Mucosa of descending colon (tissue), 3 donors: ENCODE measurements around the gene ARHGAP21. TPM values are rescaled to one million over a fixed set of nuclear protein-coding genes. Genes with fewer than 3 reads are reported as not detected.

ENCODE experiments used
- ATAC-seq: fragments of 200-7000 bp; cut with Tn5 transposase; one replicate; pipeline ENCODE4 v1.9.1; 2020; ENCODE audit warnings: mild to moderate bottlenecking, moderate library complexity
- DNase-seq, 3 donors: peaks; one replicate each; pipeline ENCODE4 v3.0.0-alpha.2; 2020
- H3K36me3 ChIP-seq: fragments of 200-600 bp; one replicate; pipeline ENCODE4 v1.8.0; 2021; ENCODE audit warnings: low read depth, mild to moderate bottlenecking
- H3K4me1 ChIP-seq: fragments of 200-600 bp; one replicate; pipeline ENCODE4 v1.8.0; 2021; ENCODE audit warnings: low read depth, mild to moderate bottlenecking
- H3K4me3 ChIP-seq: fragments of 200-600 bp; one replicate; pipeline ENCODE4 v1.8.0; 2021; ENCODE audit warnings: mild to moderate bottlenecking
- H3K9me3 ChIP-seq: fragments of 200-600 bp; one replicate; pipeline ENCODE4 v1.8.0; 2021; ENCODE audit warnings: mild to moderate bottlenecking
- CTCF ChIP-seq: fragments of 200-600 bp; IDR thresholded peaks from one replicate; pipeline ENCODE4 v1.8.0; 2022; ENCODE audit warnings: antibody characterized with exemption, mild to moderate bottlenecking
- intact Hi-C, 2 donors: fragments of 100-400 bp; cut with DNase I in 1 of 2; cut with micrococcal nuclease in 1 of 2; formaldehyde crosslinking; loops; one replicate each; pipeline versions ENCODE4 v1.11.0 to v1.11.1; 2022; cut with DNase I, micrococcal nuclease
- total RNA-seq, 3 donors: library from RNA; stranded (reverse); fragmentation: NEBNext Ultra II Directional in 2 of 3; extraction: Animal tissue kit (Norgen Biotek cat#: 25700) in 2 of 3; gene quantifications; one replicate each; pipeline versions ENCODE4 v1.2.1 to v1.2.4, GENCODE V29; 2021 to 2023
- donor health status: DM: no; HTN: no; CAD: no; lungs with moderate emphysema.
- donor health status: DM: no; HTN: no; CAD: no.
- donor health status: DM: no; HTN: yes; CAD: no.

Gene ARHGAP21
- total RNA-seq, 3 donors from 2014 or later, result 91.3 to 127 (median 109) TPM

DNA sequence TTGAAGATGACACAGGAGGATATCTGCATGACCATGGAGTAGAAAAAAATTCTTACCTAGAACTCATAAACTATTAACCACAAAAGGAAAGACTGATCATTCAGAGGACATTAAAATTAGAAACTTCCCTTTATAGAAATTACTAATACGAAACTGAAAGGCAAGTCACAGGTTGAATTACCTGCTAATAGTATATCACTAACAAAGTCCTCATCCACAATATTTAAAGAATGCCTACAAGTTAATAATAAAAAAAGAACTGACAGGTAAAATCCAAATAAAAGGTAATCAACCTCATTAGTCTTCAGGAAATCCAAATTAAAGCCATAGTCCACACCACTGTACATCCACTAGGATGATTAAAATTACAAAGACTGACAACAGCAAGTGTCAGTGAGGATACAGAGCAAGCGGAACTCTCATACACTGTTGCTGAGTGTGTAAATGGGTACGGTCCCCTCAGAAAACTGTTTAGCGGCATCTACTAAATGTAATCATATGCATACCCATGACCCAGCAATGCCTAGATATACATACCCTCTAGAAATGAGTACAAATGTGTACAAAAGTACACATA, 71.2 kb downstream of the ARHGAP21 start:
- H3K4me3 ChIP-seq, result no peak overlapping the region
- no peak for ATAC-seq
- TF ChIP-seq CTCF, result no peak
- DNase-seq, result no peak
- H3K36me3 ChIP-seq, result no peaks in the 10 kb centered on the region
- H3K9me3 ChIP-seq, result no peaks in the 10 kb centered on the region
- intact Hi-C loops, result no loop called here
- H3K4me1 ChIP-seq, result no peaks in the 10 kb centered on the region

- intact Hi-C loops, result no loop called here
- no peak overlapping the region for H3K4me3 ChIP-seq
- H3K4me1 ChIP-seq, result no peaks in the 10 kb centered on the region
- TF ChIP-seq CTCF, result no peak
- DNase-seq (no peak), ATAC-seq (no peak)
- no peaks in the 10 kb centered on the region for H3K36me3 ChIP-seq
- no peaks in the 10 kb centered on the region for H3K9me3 ChIP-seq
Measured at GRCh38 chr10:24651923-24652322, 71.8 kb downstream of the ARHGAP21 start.

DNA sequence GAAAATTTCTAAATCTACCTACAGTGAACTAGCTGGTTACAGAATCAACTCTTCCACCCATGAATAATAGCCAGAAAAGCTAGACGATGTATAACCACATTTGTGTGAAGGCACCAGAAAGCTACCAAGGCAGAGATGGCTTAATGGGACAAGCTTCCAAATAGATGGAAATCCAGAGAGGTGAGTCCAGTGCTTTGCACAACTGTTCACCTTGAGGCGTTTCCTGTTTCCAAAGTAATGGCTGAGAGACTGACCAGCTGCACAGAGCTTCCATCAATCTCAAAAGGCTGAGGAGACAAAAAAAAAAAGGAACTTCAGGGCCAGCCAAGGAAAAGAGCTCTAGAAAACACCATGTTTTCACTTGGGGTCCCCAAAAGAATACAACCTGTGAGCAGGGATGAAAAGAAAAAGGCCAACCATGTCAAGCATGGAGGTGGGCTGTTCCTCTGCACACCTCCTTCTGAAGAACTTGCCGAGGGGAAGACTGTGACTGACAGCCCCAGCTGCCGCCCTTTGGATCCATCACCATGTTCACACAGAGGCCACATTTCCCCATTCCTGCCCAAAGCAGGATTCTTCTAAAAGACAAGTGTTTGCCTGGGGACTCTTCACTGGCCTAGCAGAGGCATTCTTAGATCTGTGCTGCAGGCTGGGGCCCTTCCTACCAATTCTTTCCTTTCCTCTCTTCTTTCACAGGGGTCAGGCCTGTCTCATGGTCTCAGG, 72.9 kb downstream of the ARHGAP21 start:
- Histone ChIP-seq H3K4me3 (no peak overlapping the region), H3K4me1 (no peaks in the 10 kb centered on the region), H3K9me3 (no peaks in the 10 kb centered on the region), H3K36me3 (no peaks in the 10 kb centered on the region)
- no peak for TF ChIP-seq CTCF
- intact Hi-C loops, result no loop called here
- no peak for ATAC-seq
- DNase-seq, result no peak

DNA sequence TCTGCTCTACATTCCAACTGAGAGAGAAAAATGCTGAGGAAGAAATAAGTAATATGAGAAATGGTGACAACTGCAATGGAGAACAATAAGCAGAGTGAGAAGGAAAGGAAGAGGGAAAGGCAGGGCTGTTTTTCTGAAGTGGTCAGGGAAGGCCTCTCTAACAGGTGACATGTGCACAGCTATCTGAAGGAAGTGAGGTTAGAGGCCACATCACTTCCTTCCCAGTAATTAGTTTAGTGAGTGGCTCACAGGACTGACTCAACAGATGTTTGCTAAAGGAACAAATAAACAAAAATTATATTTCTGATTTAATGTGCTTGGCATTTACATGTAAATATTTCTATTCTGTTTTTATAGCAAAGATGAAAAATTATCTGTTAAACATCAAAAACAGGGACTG, 77.9 kb downstream of the ARHGAP21 start:
- ATAC-seq, result peak; percentile 74
- DNase-seq, result no peak
- intact Hi-C loops, result loop anchor here in 1 of 2 donors (10.0 kb wide), 1 partner anchor 439 kb away; no protein-coding TSS in a partner anchor
- Histone ChIP-seq H3K4me1 (peaks cover 10% of the 10 kb centered on the region), H3K36me3 (no peaks in the 10 kb centered on the region), H3K9me3 (no peaks in the 10 kb centered on the region), H3K4me3 (no peak overlapping the region)
- no peak for TF ChIP-seq CTCF

DNA sequence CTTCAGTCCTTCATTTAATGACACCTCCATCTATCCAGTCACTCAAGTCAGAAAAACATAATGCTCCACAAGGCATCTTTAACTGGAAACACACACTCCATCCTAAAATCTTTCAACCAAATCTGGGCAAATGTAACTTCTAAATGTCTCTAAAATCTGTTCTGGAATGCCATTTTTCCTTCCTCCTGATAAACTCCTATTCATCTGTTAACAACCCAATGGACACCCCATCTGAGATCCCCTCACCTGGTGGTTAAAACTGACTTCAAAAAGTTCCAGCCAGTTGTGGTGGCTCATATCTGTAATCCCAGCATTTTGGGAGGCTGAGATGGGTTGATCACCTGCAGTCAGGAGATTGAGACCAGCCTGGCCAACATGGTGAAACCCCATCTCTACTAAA, 78.7 kb downstream of the ARHGAP21 start:
- DNase-seq, result no peak
- Histone ChIP-seq H3K4me1 (peaks cover 10% of the 10 kb centered on the region), H3K9me3 (no peaks in the 10 kb centered on the region), H3K4me3 (no peak overlapping the region), H3K36me3 (no peaks in the 10 kb centered on the region)
- intact Hi-C loops, result loop anchor here in 1 of 2 donors (10.0 kb wide), 1 partner anchor 440 kb away; no protein-coding TSS in a partner anchor
- no peak for TF ChIP-seq CTCF
- ATAC-seq, result no peak
